Testis (tissue), 3 donors: ENCODE results near the gene NAXE. TPM values are rescaled to one million over a fixed set of nuclear protein-coding genes. Genes with fewer than 3 reads are reported as not detected.
"Not testable (repeated sequence)": the region's sequence is repeated elsewhere in the genome, so short reads cannot be mapped to it uniquely, and the experiment has no call there.

Source experiments
- DNase-seq: peaks from one replicate; pipeline ENCODE4 v3.0.0-alpha.2; 2019
- H3K27ac ChIP-seq, 2 donors: fragments of 200-600 bp; sonication (generic); one replicate each; pipeline ENCODE4 v1.5.1; 2019
- H3K27me3 ChIP-seq: fragments of 200-600 bp; sonication (generic); one replicate; pipeline ENCODE4 v1.5.1; 2019
- H3K36me3 ChIP-seq: fragments of 200-600 bp; sonication (generic); one replicate; pipeline ENCODE4 v1.5.1; 2017; ENCODE audit warnings: low read depth; ENCODE audit errors: missing control alignments
- H3K4me1 ChIP-seq: fragments of 200-600 bp; sonication (generic); one replicate; pipeline ENCODE4 v1.5.1; 2019
- H3K4me3 ChIP-seq, 2 donors: fragments of 200-600 bp; sonication (generic); one replicate each; pipeline ENCODE4 v1.5.1; 2017 to 2019
- H3K9me3 ChIP-seq: fragments of 200-600 bp; sonication (generic); one replicate; pipeline ENCODE4 v1.5.1; 2017
- POLR2A ChIP-seq: fragments of 450-650 bp; IDR thresholded peaks from one replicate; pipeline ENCODE4 v1.6.1; 2017; ENCODE audit warnings: antibody characterized with exemption, mild to moderate bottlenecking, moderate library complexity
- WGBS, 2 donors: methylation state at CpG; one replicate each; pipeline ENCODE4 v1.1.5; 2018; 5-methylcytosine and 5-hydroxymethylcytosine counted together
- intact Hi-C: fragments of 100-400 bp; cut with DNase I; formaldehyde crosslinking; loops from one replicate; pipeline ENCODE4 v1.15.1; 2023; ENCODE audit warnings: low total_unique reads
- polyA plus RNA-seq: library from polyadenylated mRNA; stranded (reverse); fragments of 350-450 nt; fragmentation: Illumina TruSeq; extraction: RNeasy Lipid Tissue Mini Kit (QIAGEN cat#74804); gene quantifications from one replicate; pipeline ENCODE4 v1.2.3, GENCODE V29; 2014; ENCODE audit warnings: low read depth, low replicate concordance; ENCODE audit not compliant: insufficient read depth
- total RNA-seq, 2 donors: library from RNA; depleted of rRNA; stranded (reverse); fragments of >200 nt; gene quantifications; one replicate each; pipeline ENCODE4 v1.2.3, GENCODE V29; 2016
- TF ChIP-seq, protein P1 (sequence below), 3 experiments: fragments of 450-650 bp in 2 of 3; fragments of 200-600 bp in 1 of 3; sonication (generic) in 1 of 3; IDR thresholded peaks; one replicate each; pipeline ENCODE4 v1.5.1; 2016 to 2019; ENCODE audit warnings: antibody characterized with exemption in 3 of 3, mild to moderate bottlenecking in 2 of 3, moderate library complexity in 1 of 3

NAXE gene
- total and polyA plus RNA-seq, 3 donors from 2014 or later, result 110 to 200 (median 142) TPM

DNA sequence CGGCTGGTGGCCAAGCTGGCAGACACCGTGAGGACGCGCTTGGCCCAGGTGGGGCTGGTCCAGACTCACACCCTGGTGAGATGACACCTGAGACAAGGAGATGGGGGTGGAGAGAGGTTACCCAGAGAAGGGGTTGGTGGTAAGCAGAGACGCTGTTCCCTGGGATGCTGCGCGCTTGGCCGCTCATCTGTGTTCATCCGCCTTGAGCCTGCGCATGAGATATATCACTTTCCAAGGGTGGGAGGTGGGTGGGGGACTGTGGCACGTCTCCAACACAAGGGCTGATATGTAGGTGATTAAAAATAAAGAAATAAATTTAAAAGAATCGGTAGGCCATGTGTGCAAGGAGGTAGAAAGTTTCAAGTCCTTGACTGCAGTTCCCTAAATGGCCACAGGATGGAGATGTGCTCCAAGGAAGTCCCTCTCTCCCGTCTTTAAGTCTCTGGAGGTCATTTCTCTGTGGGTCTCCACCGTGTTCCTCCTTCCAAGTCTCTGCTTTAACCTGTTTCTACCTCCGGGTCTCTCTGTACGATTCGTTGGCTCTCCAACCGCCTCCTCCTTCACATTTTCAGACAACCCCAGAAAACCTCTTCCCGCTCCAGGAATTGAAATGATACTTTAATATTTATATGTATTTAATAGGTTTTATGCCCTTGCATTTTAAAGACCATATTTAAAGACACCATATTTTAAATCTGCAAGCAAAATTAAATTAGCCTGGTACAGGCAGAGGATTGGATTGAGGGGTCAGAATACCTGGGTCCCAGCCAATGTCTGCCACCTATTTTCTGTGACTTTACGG, 7.6 kb upstream of the NAXE start:
- Histone ChIP-seq H3K27me3 (no peaks in the 10 kb centered on the region), H3K9me3 (no peaks in the 10 kb centered on the region), H3K36me3 (no peaks in the 10 kb centered on the region), H3K27ac (no peak overlapping the region), H3K4me3 (no peak overlapping the region), H3K4me1 (peaks cover 1% of the 10 kb centered on the region)
- intact Hi-C loops, result loop anchor here (10.0 kb wide), 1 partner anchor 71 kb away; no protein-coding TSS in a partner anchor
- 46 to 48% methylated on average over 20 of the region's 20 CpGs for WGBS, 2 donors
- peak; percentile 93 for DNase-seq
- TF ChIP-seq, protein P1, sequence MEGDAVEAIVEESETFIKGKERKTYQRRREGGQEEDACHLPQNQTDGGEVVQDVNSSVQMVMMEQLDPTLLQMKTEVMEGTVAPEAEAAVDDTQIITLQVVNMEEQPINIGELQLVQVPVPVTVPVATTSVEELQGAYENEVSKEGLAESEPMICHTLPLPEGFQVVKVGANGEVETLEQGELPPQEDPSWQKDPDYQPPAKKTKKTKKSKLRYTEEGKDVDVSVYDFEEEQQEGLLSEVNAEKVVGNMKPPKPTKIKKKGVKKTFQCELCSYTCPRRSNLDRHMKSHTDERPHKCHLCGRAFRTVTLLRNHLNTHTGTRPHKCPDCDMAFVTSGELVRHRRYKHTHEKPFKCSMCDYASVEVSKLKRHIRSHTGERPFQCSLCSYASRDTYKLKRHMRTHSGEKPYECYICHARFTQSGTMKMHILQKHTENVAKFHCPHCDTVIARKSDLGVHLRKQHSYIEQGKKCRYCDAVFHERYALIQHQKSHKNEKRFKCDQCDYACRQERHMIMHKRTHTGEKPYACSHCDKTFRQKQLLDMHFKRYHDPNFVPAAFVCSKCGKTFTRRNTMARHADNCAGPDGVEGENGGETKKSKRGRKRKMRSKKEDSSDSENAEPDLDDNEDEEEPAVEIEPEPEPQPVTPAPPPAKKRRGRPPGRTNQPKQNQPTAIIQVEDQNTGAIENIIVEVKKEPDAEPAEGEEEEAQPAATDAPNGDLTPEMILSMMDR (IDR thresholded peaks at IDR 0.05), result peak; percentile 86 to 97 (median 90)
- TF ChIP-seq POLR2A, result no peak

DNA sequence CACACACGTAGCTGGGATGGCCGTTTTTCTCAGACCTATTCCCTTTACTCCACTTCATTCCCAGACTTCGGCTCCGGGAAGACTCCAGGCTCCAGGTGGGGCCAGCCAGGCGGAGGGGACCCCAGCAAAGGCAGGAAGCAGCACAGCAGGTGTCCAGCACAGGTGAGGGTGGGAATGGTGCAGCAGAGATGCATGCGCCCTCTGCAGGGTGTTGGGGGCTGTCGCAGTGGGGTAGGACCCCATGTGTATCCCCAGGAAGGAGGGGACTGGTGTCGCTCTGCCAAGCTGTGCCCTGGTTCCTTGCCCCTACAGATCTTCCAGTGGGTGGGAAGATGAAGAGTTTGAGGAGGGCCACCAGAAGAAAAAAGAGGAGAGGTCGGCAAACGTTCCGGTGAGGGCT, 6.8 kb upstream of the NAXE start:
- WGBS, 2 donors, result 55 to 56% methylated on average over 11 of the region's 11 CpGs
- H3K27me3 ChIP-seq, result no peaks in the 10 kb centered on the region
- H3K36me3 ChIP-seq, result no peaks in the 10 kb centered on the region
- H3K27ac ChIP-seq, result no peak overlapping the region
- no peaks in the 10 kb centered on the region for H3K9me3 ChIP-seq
- peaks cover 5% of the 10 kb centered on the region for H3K4me1 ChIP-seq
- no peak overlapping the region for H3K4me3 ChIP-seq
- no peak for DNase-seq
- TF ChIP-seq, protein P1 (IDR thresholded peaks at IDR 0.05), result peak in 1 of 3 experiments; percentile 10
- no peak for TF ChIP-seq POLR2A
- intact Hi-C loops, result loop anchor here (10.0 kb wide), 1 partner anchor 70 kb away; no protein-coding TSS in a partner anchor

DNA sequence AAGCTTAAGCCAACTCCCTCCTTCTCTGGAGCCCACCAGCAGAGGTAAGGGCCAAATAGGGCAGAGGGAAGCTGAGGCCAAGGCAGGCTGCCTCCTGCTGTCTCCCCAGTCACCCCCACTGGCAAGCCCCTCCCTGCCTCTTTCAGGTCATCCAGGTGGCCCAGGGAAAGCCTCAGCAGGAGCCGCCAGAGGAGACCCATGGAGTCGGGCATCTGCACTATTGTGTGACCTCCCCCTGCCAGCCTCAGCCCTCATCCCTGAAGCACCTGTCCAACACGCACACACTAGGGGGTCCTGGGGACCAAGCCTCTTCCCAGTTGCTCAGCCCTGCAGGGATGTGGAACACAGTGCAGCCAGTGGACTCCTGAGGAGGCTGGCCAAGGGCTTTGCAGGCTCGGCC, 5.3 kb upstream of the NAXE start:
- Histone ChIP-seq H3K9me3 (no peaks in the 10 kb centered on the region), H3K36me3 (no peaks in the 10 kb centered on the region), H3K27me3 (no peaks in the 10 kb centered on the region), H3K27ac (no peak overlapping the region), H3K4me3 (no peak overlapping the region), H3K4me1 (peaks cover 14% of the 10 kb centered on the region)
- intact Hi-C loops, result loop anchor here (10.0 kb wide), 1 partner anchor 68 kb away; no protein-coding TSS in a partner anchor
- DNase-seq, result no peak
- WGBS, 2 donors, result 62 to 83% methylated on average over 2 to 4 of the region's 4 CpGs
- TF ChIP-seq, protein P1 (IDR thresholded peaks at IDR 0.05), result no peak
- no peak for TF ChIP-seq POLR2A

DNA sequence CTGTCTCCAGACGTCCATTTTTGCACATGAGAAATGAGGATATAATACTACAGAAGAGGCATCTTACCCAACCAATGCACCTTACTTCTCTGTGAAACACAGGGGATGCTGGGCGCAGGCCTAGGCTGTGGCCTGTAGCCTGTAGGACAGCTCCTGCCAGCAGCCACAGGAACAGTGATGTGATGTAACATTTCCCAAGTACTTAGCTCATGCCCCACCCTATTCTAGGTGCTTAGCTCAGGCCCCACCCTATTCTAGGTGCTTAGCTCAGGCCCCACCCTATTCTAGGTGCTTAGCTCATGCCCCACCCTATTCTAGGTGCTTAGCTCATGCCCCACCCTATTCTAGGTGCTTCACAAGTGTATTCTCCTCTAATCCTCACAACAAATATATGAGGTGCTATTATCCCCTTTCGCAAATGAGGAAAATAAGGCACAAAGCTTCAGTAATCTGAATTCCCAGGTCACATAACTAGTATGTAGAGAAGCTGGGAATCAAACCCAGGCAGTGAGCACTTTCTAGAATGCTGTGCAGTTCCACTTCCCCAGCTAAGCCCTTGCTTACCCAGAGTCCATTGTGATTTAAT, 4.6 kb upstream of the NAXE start:
- no peak overlapping the region for H3K27ac ChIP-seq
- H3K4me3 ChIP-seq, result no peak overlapping the region
- 93 to 94% methylated on average over 3 of the region's 3 CpGs for WGBS, 2 donors
- no peak for TF ChIP-seq POLR2A
- TF ChIP-seq, protein P1 (IDR thresholded peaks at IDR 0.05), result no peak
- H3K36me3 ChIP-seq, result no peaks in the 10 kb centered on the region
- no peaks in the 10 kb centered on the region for H3K9me3 ChIP-seq
- intact Hi-C loops, result loop anchor here (10.0 kb wide), 1 partner anchor 68 kb away; no protein-coding TSS in a partner anchor
- no peaks in the 10 kb centered on the region for H3K27me3 ChIP-seq
- no peak for DNase-seq
- H3K4me1 ChIP-seq, result peaks cover 15% of the 10 kb centered on the region

DNA sequence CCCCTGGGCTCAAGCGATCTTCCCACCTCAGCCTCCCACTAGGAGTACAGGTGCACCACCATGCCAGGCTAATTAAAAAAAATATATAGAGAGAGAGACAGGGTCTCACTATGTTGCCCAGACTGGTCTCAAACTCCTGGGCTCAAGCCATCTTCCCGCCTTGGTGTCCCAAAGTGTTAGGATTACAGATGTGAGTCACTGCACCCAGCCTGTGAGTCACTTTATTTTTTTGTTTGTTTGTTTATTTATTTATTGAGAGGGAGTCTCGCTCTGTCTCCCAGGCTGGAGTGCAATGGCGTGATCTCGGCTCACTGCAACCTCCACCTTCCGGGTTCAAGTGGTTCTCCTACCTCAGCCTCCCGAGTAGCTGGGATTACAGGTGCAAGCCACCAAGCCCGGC, 3.6 kb upstream of the NAXE start:
- not testable (repeated sequence) for H3K9me3 ChIP-seq, H3K36me3 ChIP-seq, DNase-seq, H3K27me3 ChIP-seq, H3K4me3 ChIP-seq, H3K27ac ChIP-seq
- WGBS, 2 donors, result 88 to 98% methylated on average over 7 to 8 of the region's 8 CpGs
- intact Hi-C loops, result loop anchor here (10.0 kb wide), 1 partner anchor 67 kb away; no protein-coding TSS in a partner anchor
- peaks cover 24% of the 10 kb centered on the region for H3K4me1 ChIP-seq
